Measurements from ENCODE around the gene POLD2.

The POLD2 gene

DNA sequence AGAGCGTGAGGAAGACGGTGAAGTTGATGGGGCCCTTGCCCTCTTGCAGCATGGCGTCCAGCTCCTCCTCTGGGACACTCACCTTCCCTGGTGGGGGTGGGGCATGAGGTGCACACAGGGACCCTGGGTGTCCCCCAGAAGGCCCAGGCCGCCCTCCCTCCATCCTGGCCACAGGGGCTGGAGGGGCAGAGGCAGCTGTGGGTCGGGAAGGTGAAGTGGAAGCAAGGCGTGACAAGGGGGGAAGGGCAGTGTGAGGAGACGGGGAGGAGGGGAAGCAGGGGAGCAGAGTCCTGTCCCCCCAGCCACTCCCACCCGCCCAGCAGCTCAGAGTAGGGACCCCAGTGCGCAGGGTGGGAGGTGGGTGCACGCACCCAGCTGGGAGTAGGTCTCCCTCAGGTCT is 17.0 kb upstream of the POLD2 start:
- TF ChIP-seq, protein P1, sequence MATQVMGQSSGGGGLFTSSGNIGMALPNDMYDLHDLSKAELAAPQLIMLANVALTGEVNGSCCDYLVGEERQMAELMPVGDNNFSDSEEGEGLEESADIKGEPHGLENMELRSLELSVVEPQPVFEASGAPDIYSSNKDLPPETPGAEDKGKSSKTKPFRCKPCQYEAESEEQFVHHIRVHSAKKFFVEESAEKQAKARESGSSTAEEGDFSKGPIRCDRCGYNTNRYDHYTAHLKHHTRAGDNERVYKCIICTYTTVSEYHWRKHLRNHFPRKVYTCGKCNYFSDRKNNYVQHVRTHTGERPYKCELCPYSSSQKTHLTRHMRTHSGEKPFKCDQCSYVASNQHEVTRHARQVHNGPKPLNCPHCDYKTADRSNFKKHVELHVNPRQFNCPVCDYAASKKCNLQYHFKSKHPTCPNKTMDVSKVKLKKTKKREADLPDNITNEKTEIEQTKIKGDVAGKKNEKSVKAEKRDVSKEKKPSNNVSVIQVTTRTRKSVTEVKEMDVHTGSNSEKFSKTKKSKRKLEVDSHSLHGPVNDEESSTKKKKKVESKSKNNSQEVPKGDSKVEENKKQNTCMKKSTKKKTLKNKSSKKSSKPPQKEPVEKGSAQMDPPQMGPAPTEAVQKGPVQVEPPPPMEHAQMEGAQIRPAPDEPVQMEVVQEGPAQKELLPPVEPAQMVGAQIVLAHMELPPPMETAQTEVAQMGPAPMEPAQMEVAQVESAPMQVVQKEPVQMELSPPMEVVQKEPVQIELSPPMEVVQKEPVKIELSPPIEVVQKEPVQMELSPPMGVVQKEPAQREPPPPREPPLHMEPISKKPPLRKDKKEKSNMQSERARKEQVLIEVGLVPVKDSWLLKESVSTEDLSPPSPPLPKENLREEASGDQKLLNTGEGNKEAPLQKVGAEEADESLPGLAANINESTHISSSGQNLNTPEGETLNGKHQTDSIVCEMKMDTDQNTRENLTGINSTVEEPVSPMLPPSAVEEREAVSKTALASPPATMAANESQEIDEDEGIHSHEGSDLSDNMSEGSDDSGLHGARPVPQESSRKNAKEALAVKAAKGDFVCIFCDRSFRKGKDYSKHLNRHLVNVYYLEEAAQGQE (IDR thresholded peaks at IDR 0.05; ENCODE audit: insufficient read depth in 1 of 2, low read depth in 2 of 2, low read length in 2 of 2) = no peak
- TF ChIP-seq SIN3A (IDR thresholded peaks at IDR 0.05; ENCODE audit: borderline replicate concordance, insufficient read depth, low read length) (no peak), POLR2AphosphoS5 (IDR thresholded peaks at IDR 0.05; ENCODE audit: low read depth, low read length) (no peak), TAF1 (IDR thresholded peaks at IDR 0.05; ENCODE audit: borderline replicate concordance, insufficient read depth, low read length) (no peak), FOXP2 (optimal IDR thresholded peaks at IDR 0.05; ENCODE audit: borderline replicate concordance, extremely low read depth, extremely low read length, insufficient read depth) (no peak)

DNA sequence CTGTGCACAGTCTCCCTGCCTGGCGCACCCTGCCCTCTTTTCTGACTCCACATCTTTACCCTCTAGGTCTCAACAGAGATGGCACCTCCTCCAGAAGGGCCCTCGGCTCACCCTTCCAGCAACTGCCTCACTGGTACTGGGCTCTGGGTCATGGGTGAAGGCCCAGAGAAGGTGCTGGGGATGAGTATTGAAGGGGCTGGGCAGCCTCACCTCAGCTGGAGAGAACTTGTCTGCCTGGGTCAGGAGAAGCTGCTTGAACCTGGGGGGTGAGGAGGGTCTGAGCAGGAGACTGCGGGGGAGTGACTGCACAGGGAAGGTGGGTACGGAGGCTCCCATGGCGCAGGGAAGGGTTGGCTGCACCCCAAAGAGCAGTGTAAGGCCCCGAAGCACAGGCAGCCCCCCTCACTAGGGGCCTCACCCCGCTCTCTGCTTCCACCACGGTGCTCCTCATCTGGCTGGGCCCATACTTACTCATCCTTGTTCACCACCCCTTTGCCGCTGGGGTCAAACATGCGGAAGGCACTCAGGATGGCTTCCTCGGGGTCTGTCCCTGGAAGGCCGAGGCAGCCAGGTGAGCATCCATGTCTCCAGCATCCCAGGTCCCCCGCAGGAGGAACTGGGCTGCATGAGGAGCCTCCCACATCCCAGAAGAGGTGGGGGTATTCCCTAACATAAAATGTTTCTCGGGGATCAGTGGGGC is 16.1 kb upstream of the POLD2 start:
- no peak for TF ChIP-seq SIN3A (IDR thresholded peaks at IDR 0.05; ENCODE audit: borderline replicate concordance, insufficient read depth, low read length)
- TF ChIP-seq FOXP2 (optimal IDR thresholded peaks at IDR 0.05; ENCODE audit: borderline replicate concordance, extremely low read depth, extremely low read length, insufficient read depth) = no peak
- no peak for TF ChIP-seq TAF1 (IDR thresholded peaks at IDR 0.05; ENCODE audit: borderline replicate concordance, insufficient read depth, low read length)
- TF ChIP-seq POLR2AphosphoS5 (IDR thresholded peaks at IDR 0.05; ENCODE audit: low read depth, low read length) = no peak
- TF ChIP-seq, protein P1 (IDR thresholded peaks at IDR 0.05; ENCODE audit: insufficient read depth in 1 of 2, low read depth in 2 of 2, low read length in 2 of 2) = no peak

- TF ChIP-seq, protein P1 (IDR thresholded peaks at IDR 0.05; ENCODE audit: insufficient read depth in 1 of 2, low read depth in 2 of 2, low read length in 2 of 2) = no peak
- TF ChIP-seq SIN3A (IDR thresholded peaks at IDR 0.05; ENCODE audit: borderline replicate concordance, insufficient read depth, low read length) (no peak), FOXP2 (optimal IDR thresholded peaks at IDR 0.05; ENCODE audit: borderline replicate concordance, extremely low read depth, extremely low read length, insufficient read depth) (no peak), POLR2AphosphoS5 (IDR thresholded peaks at IDR 0.05; ENCODE audit: low read depth, low read length) (no peak), TAF1 (IDR thresholded peaks at IDR 0.05; ENCODE audit: borderline replicate concordance, insufficient read depth, low read length) (no peak)
Observed at GRCh38 chr7:44138698-44139097, 15.3 kb upstream of the POLD2 start.

- TF ChIP-seq POLR2AphosphoS5 (IDR thresholded peaks at IDR 0.05; ENCODE audit: low read depth, low read length) = no peak
- no peak for TF ChIP-seq FOXP2 (optimal IDR thresholded peaks at IDR 0.05; ENCODE audit: borderline replicate concordance, extremely low read depth, extremely low read length, insufficient read depth)
- TF ChIP-seq, protein P1 (IDR thresholded peaks at IDR 0.05; ENCODE audit: insufficient read depth in 1 of 2, low read depth in 2 of 2, low read length in 2 of 2) = no peak
- no peak for TF ChIP-seq SIN3A (IDR thresholded peaks at IDR 0.05; ENCODE audit: borderline replicate concordance, insufficient read depth, low read length)
- no peak for TF ChIP-seq TAF1 (IDR thresholded peaks at IDR 0.05; ENCODE audit: borderline replicate concordance, insufficient read depth, low read length)
Observed at GRCh38 chr7:44136731-44137130, 13.4 kb upstream of the POLD2 start.
